HPDE6-E6E7 (cell line): Measurements from ENCODE around the gene PLPP4.
"Not testable (repeated sequence)": the region's sequence is repeated elsewhere in the genome, so short reads cannot be mapped to it uniquely, and the experiment has no call there.

Experiments used
- DNase-seq: peaks from one replicate; pipeline ENCODE4 v3.0.0; 2011; ENCODE audit warnings: missing footprints; ENCODE audit errors: extremely low spot score

PLPP4 gene

GRCh38 chr10:120490288-120490687, 33.3 kb downstream of the PLPP4 start:
- DNase-seq = no peak

- DNase-seq = no peak
Measured at GRCh38 chr10:120492346-120492745, 35.3 kb downstream of the PLPP4 start.

GRCh38 chr10:120493411-120494312, 36.6 kb downstream of the PLPP4 start:
- DNase-seq = no peak

GRCh38 chr10:120494313-120494710, 37.3 kb downstream of the PLPP4 start:
- no peak for DNase-seq

GRCh38 chr10:120495226-120496009, 38.4 kb downstream of the PLPP4 start:
- DNase-seq = no peak

GRCh38 chr10:120499883-120500282, 42.9 kb downstream of the PLPP4 start:
- DNase-seq = no peak

- DNase-seq = no peak
Measured at GRCh38 chr10:120503689-120504088, 46.7 kb downstream of the PLPP4 start.

GRCh38 chr10:120504227-120504626, 47.2 kb downstream of the PLPP4 start:
- DNase-seq = not testable (repeated sequence)

GRCh38 chr10:120505056-120505455, 48.0 kb downstream of the PLPP4 start:
- DNase-seq = no peak

- DNase-seq = no peak
Measured at GRCh38 chr10:120505866-120506265, 48.8 kb downstream of the PLPP4 start.

- DNase-seq = no peak
Measured at GRCh38 chr10:120506674-120507073, 49.6 kb downstream of the PLPP4 start.

- DNase-seq = no peak
Measured at GRCh38 chr10:120507175-120507574, 50.1 kb downstream of the PLPP4 start.

- DNase-seq = no peak
Measured at GRCh38 chr10:120507651-120508050, 50.6 kb downstream of the PLPP4 start.

- DNase-seq = peak; percentile 72
Measured at GRCh38 chr10:120508393-120508792, 51.4 kb downstream of the PLPP4 start.

GRCh38 chr10:120508966-120509365, 51.9 kb downstream of the PLPP4 start:
- no peak for DNase-seq

GRCh38 chr10:120511165-120511564, 54.1 kb downstream of the PLPP4 start:
- peak; percentile 9 for DNase-seq

GRCh38 chr10:120513307-120513796, 56.3 kb downstream of the PLPP4 start:
- DNase-seq = no peak

GRCh38 chr10:120514035-120514620, 57.1 kb downstream of the PLPP4 start:
- no peak for DNase-seq

GRCh38 chr10:120514959-120515358, 57.9 kb downstream of the PLPP4 start:
- DNase-seq = no peak

- DNase-seq = no peak
Measured at GRCh38 chr10:120515741-120516140, 58.7 kb downstream of the PLPP4 start.

- DNase-seq = no peak
Measured at GRCh38 chr10:120516426-120516825, 59.4 kb downstream of the PLPP4 start.

GRCh38 chr10:120517196-120517595, 60.2 kb downstream of the PLPP4 start:
- no peak for DNase-seq
